Astrocyte (in vitro differentiated cells and primary cell): ENCODE measurements around the gene EFEMP1.

Experiments used
- EZH2 ChIP-seq: IDR thresholded peaks from 2 replicates; pipeline ENCODE4 v1.6.1; 2012; ENCODE audit warnings: mild to moderate bottlenecking, low read length, inconsistent platforms; ENCODE audit not compliant: insufficient read depth
- TF ChIP-seq, protein P1 (sequence below): IDR thresholded peaks from 2 replicates; pipeline ENCODE4 v1.5.1; 2011; ENCODE audit warnings: low read depth, mild to moderate bottlenecking, inconsistent platforms, low read length, moderate library complexity; ENCODE audit not compliant: insufficient read depth

DNA sequence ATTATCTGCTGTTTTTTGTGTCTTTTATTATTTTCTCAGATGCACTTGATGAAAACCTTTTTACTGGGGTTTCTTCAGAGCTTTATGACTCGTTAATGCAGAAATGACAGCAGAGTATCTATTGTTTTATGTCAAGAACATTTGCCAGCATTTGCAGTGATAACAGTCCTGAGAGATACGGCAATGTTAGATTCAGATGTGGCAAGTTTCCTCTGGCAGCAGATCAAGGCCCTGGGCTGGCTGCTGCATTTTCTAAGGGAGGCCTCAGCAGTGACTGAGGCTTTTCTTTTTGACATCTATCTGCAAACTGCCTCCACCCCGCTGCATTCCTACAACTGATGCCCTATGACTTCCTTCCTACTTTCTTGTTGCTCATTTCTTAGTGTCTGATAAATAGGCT, 40.2 kb downstream of the EFEMP1 start:
- TF ChIP-seq, protein P1, sequence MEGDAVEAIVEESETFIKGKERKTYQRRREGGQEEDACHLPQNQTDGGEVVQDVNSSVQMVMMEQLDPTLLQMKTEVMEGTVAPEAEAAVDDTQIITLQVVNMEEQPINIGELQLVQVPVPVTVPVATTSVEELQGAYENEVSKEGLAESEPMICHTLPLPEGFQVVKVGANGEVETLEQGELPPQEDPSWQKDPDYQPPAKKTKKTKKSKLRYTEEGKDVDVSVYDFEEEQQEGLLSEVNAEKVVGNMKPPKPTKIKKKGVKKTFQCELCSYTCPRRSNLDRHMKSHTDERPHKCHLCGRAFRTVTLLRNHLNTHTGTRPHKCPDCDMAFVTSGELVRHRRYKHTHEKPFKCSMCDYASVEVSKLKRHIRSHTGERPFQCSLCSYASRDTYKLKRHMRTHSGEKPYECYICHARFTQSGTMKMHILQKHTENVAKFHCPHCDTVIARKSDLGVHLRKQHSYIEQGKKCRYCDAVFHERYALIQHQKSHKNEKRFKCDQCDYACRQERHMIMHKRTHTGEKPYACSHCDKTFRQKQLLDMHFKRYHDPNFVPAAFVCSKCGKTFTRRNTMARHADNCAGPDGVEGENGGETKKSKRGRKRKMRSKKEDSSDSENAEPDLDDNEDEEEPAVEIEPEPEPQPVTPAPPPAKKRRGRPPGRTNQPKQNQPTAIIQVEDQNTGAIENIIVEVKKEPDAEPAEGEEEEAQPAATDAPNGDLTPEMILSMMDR = no peak
- TF ChIP-seq EZH2 = no peak
